SK-N-SH treated with all-trans-retinoic acid at 6 μM for 48 hours (cell line): Measurements from ENCODE around the gene TTL.

ENCODE experiments used
- ATAC-seq: fragments of 200-7000 bp; cut with Tn5 transposase; 3 replicates; pipeline ENCODE4 v1.9.1; 2020; ENCODE audit warnings: mild to moderate bottlenecking, moderate library complexity
- ARNTL ChIP-seq: fragments of 450-650 bp; formaldehyde crosslinking; IDR thresholded peaks from 2 replicates; pipeline ENCODE4 v1.5.0; 2020; ENCODE audit warnings: low read depth, mild to moderate bottlenecking, moderate library complexity, borderline replicate concordance
- BACH2 ChIP-seq: fragments of 250-450 bp; sonication (Bioruptor Pico); IDR thresholded peaks from 2 replicates; pipeline ENCODE4 v1.9.0; 2021; ENCODE audit warnings: mild to moderate bottlenecking, borderline replicate concordance
- CSDC2 ChIP-seq: fragments of 250-450 bp; sonication (Bioruptor Pico); IDR thresholded peaks from 2 replicates; pipeline ENCODE4 v1.5.0; 2020; ENCODE audit warnings: mild to moderate bottlenecking, moderate library complexity
- CSRNP3 ChIP-seq: fragments of 250-450 bp; sonication (Bioruptor Pico); IDR thresholded peaks from 2 replicates; pipeline ENCODE4 v1.5.1; 2021; ENCODE audit warnings: mild to moderate bottlenecking, moderate library complexity
- ESRRG ChIP-seq: fragments of 250-450 bp; sonication (Bioruptor Pico); IDR thresholded peaks from 2 replicates; pipeline ENCODE4 v1.6.1; 2021; ENCODE audit warnings: mild to moderate bottlenecking
- GLIS3 ChIP-seq: fragments of 250-450 bp; sonication (Bioruptor Pico); IDR thresholded peaks from 2 replicates; pipeline ENCODE4 v1.5.0; 2020; ENCODE audit warnings: mild to moderate bottlenecking, moderate library complexity
- ISL1 ChIP-seq: fragments of 250-450 bp; sonication (Bioruptor Pico); IDR thresholded peaks from 2 replicates; pipeline ENCODE4 v2.1.2; 2022; ENCODE audit warnings: mild to moderate bottlenecking, moderate library complexity
- OSR1 ChIP-seq: fragments of 250-450 bp; sonication (Bioruptor Pico); IDR thresholded peaks from 2 replicates; pipeline ENCODE4 v1.8.0; 2022; ENCODE audit warnings: moderate library complexity, mild to moderate bottlenecking, inconsistent platforms
- POU6F1 ChIP-seq: fragments of 250-450 bp; sonication (Bioruptor Pico); IDR thresholded peaks from 2 replicates; pipeline ENCODE4 v1.8.0; 2021; ENCODE audit warnings: low read depth, mild to moderate bottlenecking, moderate library complexity, borderline replicate concordance
- RARB ChIP-seq: fragments of 250-450 bp; sonication (Bioruptor Pico); IDR thresholded peaks from 2 replicates; pipeline ENCODE4 v1.8.0; 2021; ENCODE audit warnings: mild to moderate bottlenecking, moderate library complexity
- TCF4 ChIP-seq: fragments of 250-450 bp; sonication (Bioruptor Pico); IDR thresholded peaks from 2 replicates; pipeline ENCODE4 v1.8.0; 2021; ENCODE audit warnings: mild to moderate bottlenecking, moderate library complexity, borderline replicate concordance
- TOX ChIP-seq: fragments of 250-450 bp; sonication (Bioruptor Pico); IDR thresholded peaks from 2 replicates; pipeline ENCODE4 v1.8.0; 2021; ENCODE audit warnings: mild to moderate bottlenecking, moderate library complexity, borderline replicate concordance
- ZFP3 ChIP-seq: fragments of 250-450 bp; sonication (Bioruptor Pico); IDR thresholded peaks from 2 replicates; pipeline ENCODE4 v1.5.0; 2020; ENCODE audit warnings: mild to moderate bottlenecking, moderate library complexity
- ZFP30 ChIP-seq: fragments of 450-650 bp; formaldehyde crosslinking; IDR thresholded peaks from 2 replicates; pipeline ENCODE4 v1.5.0; 2022; ENCODE audit warnings: mild to moderate bottlenecking, moderate library complexity
- ZNF565 ChIP-seq: fragments of 450-650 bp; formaldehyde crosslinking; conservative IDR thresholded peaks from 2 replicates; pipeline ENCODE4 v1.5.0; 2020; ENCODE audit warnings: low read depth, mild to moderate bottlenecking, moderate library complexity
- ZNF8 ChIP-seq: fragments of 450-650 bp; formaldehyde crosslinking; IDR thresholded peaks from 2 replicates; pipeline ENCODE4 v1.5.0; 2020; ENCODE audit warnings: mild to moderate bottlenecking, moderate library complexity
- TF ChIP-seq, protein P1 (sequence below): fragments of 250-450 bp; sonication (Bioruptor Pico); IDR thresholded peaks from 2 replicates; pipeline ENCODE4 v1.5.0; 2020; ENCODE audit warnings: mild to moderate bottlenecking, moderate library complexity
- TF ChIP-seq, protein P2 (sequence below): fragments of 250-450 bp; sonication (Bioruptor Pico); IDR thresholded peaks from 2 replicates; pipeline ENCODE4 v1.5.1; 2020; ENCODE audit warnings: low read depth, mild to moderate bottlenecking, moderate library complexity

The TTL gene

DNA sequence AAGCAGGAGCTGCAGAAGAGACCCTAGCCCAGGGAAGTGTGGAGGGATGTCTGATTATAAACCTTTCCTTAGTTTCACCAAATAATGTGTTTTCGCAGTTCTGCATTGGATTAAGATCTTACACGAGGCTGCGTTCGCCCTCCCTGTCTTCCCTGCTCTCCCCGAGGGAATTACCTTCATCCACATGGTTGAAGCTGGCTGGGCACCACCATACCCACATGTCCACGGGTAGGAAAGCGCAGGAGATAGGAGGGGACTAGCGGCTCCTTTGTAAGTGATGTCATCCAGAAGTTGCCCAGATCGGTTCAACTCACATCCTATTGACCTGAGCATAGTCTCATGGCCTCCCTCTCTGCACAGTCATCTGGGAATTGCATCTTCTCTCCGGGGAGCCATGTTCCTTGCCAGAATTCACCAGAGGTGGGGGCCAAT lies 1.1 kb downstream of the TTL start:
- TF ChIP-seq TCF4 (CRISPR knock-in tag) (0 out of 2 replicates have a peak, but pooled peaks have one; percentile 24), ESRRG (CRISPR knock-in tag) (no peak)

DNA sequence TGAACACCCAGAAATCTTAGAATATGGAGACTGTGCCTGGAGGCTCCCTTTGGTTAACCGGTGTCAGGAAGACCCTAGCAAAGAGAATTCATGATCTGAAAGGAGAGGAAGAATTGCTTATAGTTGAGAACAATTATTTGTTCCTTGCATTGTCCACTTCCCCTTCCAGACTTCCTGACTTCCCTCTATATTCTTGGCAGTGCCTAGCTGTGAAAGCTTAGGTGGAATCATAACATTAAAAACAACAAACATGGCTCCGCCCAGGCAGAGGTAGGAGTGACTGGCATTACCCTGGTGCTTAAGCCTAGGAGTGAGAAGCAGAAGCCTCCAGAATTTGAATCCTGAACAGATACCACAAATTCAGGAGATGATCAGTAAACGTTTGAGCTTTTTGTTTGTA lies 1.9 kb downstream of the TTL start:
- ATAC-seq = no peak
- TF ChIP-seq ZNF565 (CRISPR knock-in tag) = no peak

More for the DNA sequence above, 1.1 kb downstream of the TTL start:
- peak; percentile 64 for ATAC-seq

GRCh38 chr2:112485849-112486248 lies 3.9 kb downstream of the TTL start:
- TF ChIP-seq TCF4 (CRISPR knock-in tag) = no peak
- no peak for TF ChIP-seq CSDC2 (CRISPR knock-in tag)
- TF ChIP-seq, protein P1, sequence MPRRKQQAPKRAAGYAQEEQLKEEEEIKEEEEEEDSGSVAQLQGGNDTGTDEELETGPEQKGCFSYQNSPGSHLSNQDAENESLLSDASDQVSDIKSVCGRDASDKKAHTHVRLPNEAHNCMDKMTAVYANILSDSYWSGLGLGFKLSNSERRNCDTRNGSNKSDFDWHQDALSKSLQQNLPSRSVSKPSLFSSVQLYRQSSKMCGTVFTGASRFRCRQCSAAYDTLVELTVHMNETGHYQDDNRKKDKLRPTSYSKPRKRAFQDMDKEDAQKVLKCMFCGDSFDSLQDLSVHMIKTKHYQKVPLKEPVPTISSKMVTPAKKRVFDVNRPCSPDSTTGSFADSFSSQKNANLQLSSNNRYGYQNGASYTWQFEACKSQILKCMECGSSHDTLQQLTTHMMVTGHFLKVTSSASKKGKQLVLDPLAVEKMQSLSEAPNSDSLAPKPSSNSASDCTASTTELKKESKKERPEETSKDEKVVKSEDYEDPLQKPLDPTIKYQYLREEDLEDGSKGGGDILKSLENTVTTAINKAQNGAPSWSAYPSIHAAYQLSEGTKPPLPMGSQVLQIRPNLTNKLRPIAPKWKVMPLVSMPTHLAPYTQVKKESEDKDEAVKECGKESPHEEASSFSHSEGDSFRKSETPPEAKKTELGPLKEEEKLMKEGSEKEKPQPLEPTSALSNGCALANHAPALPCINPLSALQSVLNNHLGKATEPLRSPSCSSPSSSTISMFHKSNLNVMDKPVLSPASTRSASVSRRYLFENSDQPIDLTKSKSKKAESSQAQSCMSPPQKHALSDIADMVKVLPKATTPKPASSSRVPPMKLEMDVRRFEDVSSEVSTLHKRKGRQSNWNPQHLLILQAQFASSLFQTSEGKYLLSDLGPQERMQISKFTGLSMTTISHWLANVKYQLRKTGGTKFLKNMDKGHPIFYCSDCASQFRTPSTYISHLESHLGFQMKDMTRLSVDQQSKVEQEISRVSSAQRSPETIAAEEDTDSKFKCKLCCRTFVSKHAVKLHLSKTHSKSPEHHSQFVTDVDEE (CRISPR knock-in tag) = no peak
- TF ChIP-seq, protein P2, sequence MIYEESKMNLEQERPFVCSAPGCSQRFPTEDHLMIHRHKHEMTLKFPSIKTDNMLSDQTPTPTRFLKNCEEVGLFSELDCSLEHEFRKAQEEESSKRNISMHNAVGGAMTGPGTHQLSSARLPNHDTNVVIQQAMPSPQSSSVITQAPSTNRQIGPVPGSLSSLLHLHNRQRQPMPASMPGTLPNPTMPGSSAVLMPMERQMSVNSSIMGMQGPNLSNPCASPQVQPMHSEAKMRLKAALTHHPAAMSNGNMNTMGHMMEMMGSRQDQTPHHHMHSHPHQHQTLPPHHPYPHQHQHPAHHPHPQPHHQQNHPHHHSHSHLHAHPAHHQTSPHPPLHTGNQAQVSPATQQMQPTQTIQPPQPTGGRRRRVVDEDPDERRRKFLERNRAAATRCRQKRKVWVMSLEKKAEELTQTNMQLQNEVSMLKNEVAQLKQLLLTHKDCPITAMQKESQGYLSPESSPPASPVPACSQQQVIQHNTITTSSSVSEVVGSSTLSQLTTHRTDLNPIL (CRISPR knock-in tag) = no peak
- ATAC-seq = no peak

- TF ChIP-seq ZFP3 (CRISPR knock-in tag) = no peak
- TF ChIP-seq ISL1 = no peak
- TF ChIP-seq ZFP30 (CRISPR knock-in tag) = no peak
- TF ChIP-seq CSRNP3 (CRISPR knock-in tag) = no peak
- no peak for TF ChIP-seq ZNF8
- no peak for TF ChIP-seq GLIS3 (CRISPR knock-in tag)
- TF ChIP-seq, protein P1 (CRISPR knock-in tag) = no peak
- no peak for TF ChIP-seq OSR1 (CRISPR knock-in tag)
- no peak for TF ChIP-seq BACH2
- no peak for TF ChIP-seq ARNTL (CRISPR knock-in tag)
- TF ChIP-seq, protein P2 (CRISPR knock-in tag) = no peak
- TF ChIP-seq TOX (CRISPR knock-in tag) = no peak
- no peak for TF ChIP-seq RARB (CRISPR knock-in tag)
- no peak for ATAC-seq
Observed at GRCh38 chr2:112486895-112487294, 4.9 kb downstream of the TTL start.

DNA sequence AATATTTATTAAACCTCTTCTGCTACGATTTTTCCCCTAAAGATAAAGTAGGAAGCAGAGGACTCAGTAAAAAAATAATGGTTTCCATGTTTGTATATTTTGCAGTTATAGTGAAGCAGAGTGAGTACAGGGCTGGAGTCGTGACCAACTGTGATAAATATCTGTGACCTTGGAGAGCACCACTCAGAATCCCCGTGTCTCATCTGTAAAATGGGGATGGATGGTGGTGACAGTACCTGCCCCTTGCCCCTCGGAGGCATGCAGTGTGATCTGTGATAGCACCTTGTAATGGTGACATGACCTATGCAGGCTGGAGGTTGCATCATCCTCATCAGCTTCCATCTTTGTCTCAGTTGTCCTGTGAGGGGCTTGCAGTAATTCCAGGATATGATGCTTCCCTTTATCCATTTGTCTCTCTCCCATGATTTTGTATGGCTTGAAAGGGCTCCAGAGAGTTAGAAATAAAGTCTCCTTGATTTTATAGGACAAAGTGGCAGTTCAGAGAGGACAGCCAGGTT lies 5.5 kb downstream of the TTL start:
- TF ChIP-seq ZFP30 (CRISPR knock-in tag) = no peak
- no peak for TF ChIP-seq ESRRG (CRISPR knock-in tag)
- TF ChIP-seq GLIS3 (CRISPR knock-in tag) = no peak
- no peak for TF ChIP-seq CSDC2 (CRISPR knock-in tag)
- no peak for TF ChIP-seq POU6F1 (CRISPR knock-in tag)
- no peak for TF ChIP-seq BACH2
- no peak for ATAC-seq
